K562 treated with DMSO at 1 percent for 12 hours (cell line): ENCODE results near the gene KIRREL3. TPM values are rescaled to one million over a fixed set of nuclear protein-coding genes. Genes with fewer than 3 reads are reported as not detected.

Experiments used
- total RNA-seq: library from RNA; unstranded; fragments of 300-600 nt; gene quantifications from 2 replicates; pipeline ENCODE4 v1.2.3, GENCODE V29; 2022; ENCODE audit not compliant: insufficient read depth

KIRREL3 gene
- total RNA-seq, result not detected in 2 replicates

GRCh38 chr11:127000291-127000968, at the start of gene KIRREL3:
KIRREL3 (minus strand) TSS chr11:127000770.

